ENCODE measurements around the gene NAA20.

NAA20 gene

DNA sequence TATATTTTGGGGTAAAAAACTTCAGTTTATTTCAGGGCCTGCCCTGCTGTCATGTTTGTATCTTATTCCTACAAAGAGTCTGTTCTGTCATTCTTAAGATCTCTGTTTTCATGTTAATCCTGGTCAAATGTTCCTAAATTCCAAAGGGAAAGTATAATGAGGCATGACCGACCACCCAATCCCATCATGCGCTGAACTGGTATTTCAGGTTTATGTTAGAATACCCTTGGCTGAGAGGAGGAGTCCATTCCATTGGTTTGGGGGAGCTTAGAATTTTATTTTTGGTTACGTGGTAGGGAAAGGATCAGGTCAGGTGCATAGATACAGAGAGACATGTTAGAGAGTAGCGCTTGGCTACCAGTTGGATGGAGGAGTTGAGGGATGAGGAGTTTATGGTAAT lies 60.9 kb downstream of the NAA20 start:
- FAIRE-seq: no peak

DNA sequence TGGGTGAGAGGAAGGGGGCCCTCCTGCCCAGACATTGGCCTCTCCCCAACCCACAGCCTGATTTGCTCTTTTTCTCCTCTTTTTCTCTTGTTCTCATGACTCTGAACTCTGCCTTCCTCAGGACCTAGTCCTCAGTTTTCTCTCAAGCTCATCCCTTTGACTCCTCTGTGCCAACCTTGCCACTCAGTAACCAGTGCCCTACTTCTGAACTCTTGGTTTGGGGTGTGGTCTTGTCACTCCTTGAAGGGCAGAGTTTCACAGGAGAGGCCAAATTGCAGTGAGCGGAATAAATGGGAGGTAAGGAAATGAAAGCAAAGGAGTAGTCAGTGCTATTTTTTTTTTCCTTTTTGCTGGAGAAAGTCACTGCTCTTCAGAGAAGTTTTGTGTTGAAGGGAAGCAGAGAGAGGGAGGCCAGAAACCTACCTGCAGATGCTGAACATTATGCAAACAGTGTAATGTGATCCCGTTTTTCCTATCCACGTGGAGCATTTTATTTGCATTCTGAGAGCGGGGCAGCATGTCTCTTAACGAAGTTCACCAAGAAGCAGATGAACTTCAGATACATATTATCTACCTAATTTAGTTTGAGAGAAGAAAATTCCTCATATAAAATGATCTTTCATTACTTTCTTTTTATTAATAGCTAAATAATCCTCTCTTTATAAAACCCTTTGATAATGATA lies 62.1 kb downstream of the NAA20 start:
- peak; percentile 51 for FAIRE-seq

Data from islet of Langerhans (tissue), 1 donor.